Breast epithelium (tissue), 4 donors: Measurements from ENCODE around the gene C16orf54. TPM values are rescaled to one million over a fixed set of nuclear protein-coding genes. Genes with fewer than 3 reads are reported as not detected.
"Not testable (repeated sequence)": the region's sequence is repeated elsewhere in the genome, so short reads cannot be mapped to it uniquely, and the experiment has no call there.

Experiments
- DNase-seq, 2 donors: peaks; one replicate each; pipeline ENCODE4 v3.0.0-alpha.2; 2019; ENCODE audit warnings: low spot score in 2 of 2
- H3K27ac ChIP-seq, 2 donors: fragments of 200-600 bp; sonication (generic) in 1 of 2; one replicate each; pipeline ENCODE4 v1.5.1; 2016 to 2019; ENCODE audit warnings: mild to moderate bottlenecking in 1 of 2
- H3K27me3 ChIP-seq, 2 donors: fragments of 200-600 bp; sonication (generic) in 1 of 2; one replicate each; pipeline versions ENCODE4 v1.5.1 to v1.6.0; 2017 to 2019; ENCODE audit warnings: control low read depth in 1 of 2, mild to moderate bottlenecking in 1 of 2
- H3K36me3 ChIP-seq: fragments of 200-600 bp; one replicate; pipeline ENCODE4 v1.5.1; 2019
- H3K4me1 ChIP-seq, 2 donors: fragments of 200-600 bp; sonication (generic); one replicate each; pipeline ENCODE4 v1.5.1; 2016 to 2019; ENCODE audit warnings: control low read depth in 1 of 2
- H3K4me3 ChIP-seq, 3 donors: fragments of 200-600 bp; sonication (generic); 1 replicate in 2 of 3; 2 replicates in 1 of 3; pipeline ENCODE4 v1.5.1; 2016 to 2019; ENCODE audit warnings: mild to moderate bottlenecking in 3 of 3, moderate library complexity in 2 of 3
- H3K9me3 ChIP-seq, 2 donors: fragments of 200-600 bp; sonication (generic) in 1 of 2; one replicate each; pipeline ENCODE4 v1.5.1; 2016 to 2019; ENCODE audit warnings: control low read depth in 1 of 2
- POLR2A ChIP-seq: fragments of 450-650 bp; IDR thresholded peaks from one replicate; pipeline ENCODE4 v1.6.1; 2016; ENCODE audit warnings: antibody characterized with exemption, mild to moderate bottlenecking, moderate library complexity
- POLR2AphosphoS5 ChIP-seq, 3 donors: sonication (generic); formaldehyde crosslinking; IDR thresholded peaks; one replicate each; pipeline ENCODE4 v1.6.1; 2017; ENCODE audit warnings: antibody characterized with exemption in 3 of 3
- intact Hi-C: fragments of 100-400 bp; cut with DNase I; formaldehyde crosslinking; loops from one replicate; pipeline ENCODE4 v1.15.1; 2023; ENCODE audit warnings: low total_unique reads
- total RNA-seq, 3 donors: library from RNA; depleted of rRNA; stranded (reverse); fragments of >200 nt; gene quantifications; one replicate each; pipeline ENCODE4 v1.1.0, GENCODE V29; 2016
- TF ChIP-seq, protein P1 (sequence below), 3 donors: fragments of 450-650 bp; IDR thresholded peaks; one replicate each; pipeline ENCODE4 v1.5.1; 2016 to 2017; ENCODE audit warnings: antibody characterized with exemption in 3 of 3, mild to moderate bottlenecking in 3 of 3, moderate library complexity in 3 of 3

Gene C16orf54
- total RNA-seq, 3 donors from 2014 or later, result 0.66 to 2.1 (median 1.8) TPM

DNA sequence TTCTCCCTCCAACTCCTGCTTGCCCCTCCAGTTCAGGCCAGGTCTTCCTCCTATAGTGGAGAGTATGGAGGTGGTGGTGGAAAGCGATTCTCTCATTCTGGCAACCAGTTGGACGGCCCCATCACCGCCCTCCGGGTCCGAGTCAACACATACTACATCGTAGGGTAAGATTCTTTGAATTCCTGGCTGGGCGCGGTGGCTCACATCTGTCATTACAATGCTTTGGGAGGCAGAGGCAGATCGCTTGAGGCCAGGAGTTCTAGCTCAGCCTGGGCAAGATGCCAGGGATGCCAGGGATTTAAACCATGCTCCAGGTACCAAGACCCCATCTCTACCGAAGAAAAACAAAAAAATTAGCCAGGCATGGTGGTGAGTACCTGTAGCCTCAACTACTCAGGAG is 33.7 kb upstream of the C16orf54 start:
- no peak overlapping the region for H3K4me3 ChIP-seq
- intact Hi-C loops, result no loop called here
- H3K4me1 ChIP-seq, result no peaks in the 10 kb centered on the region
- no peaks in the 10 kb centered on the region for H3K27me3 ChIP-seq
- H3K9me3 ChIP-seq, result no peaks in the 10 kb centered on the region
- H3K36me3 ChIP-seq, result no peaks in the 10 kb centered on the region
- H3K27ac ChIP-seq, result no peak overlapping the region
- DNase-seq, result no peak
- TF ChIP-seq, protein P1, sequence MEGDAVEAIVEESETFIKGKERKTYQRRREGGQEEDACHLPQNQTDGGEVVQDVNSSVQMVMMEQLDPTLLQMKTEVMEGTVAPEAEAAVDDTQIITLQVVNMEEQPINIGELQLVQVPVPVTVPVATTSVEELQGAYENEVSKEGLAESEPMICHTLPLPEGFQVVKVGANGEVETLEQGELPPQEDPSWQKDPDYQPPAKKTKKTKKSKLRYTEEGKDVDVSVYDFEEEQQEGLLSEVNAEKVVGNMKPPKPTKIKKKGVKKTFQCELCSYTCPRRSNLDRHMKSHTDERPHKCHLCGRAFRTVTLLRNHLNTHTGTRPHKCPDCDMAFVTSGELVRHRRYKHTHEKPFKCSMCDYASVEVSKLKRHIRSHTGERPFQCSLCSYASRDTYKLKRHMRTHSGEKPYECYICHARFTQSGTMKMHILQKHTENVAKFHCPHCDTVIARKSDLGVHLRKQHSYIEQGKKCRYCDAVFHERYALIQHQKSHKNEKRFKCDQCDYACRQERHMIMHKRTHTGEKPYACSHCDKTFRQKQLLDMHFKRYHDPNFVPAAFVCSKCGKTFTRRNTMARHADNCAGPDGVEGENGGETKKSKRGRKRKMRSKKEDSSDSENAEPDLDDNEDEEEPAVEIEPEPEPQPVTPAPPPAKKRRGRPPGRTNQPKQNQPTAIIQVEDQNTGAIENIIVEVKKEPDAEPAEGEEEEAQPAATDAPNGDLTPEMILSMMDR (IDR thresholded peaks at IDR 0.05), result no peak
- no peak for TF ChIP-seq POLR2AphosphoS5 (IDR thresholded peaks at IDR 0.05)

DNA sequence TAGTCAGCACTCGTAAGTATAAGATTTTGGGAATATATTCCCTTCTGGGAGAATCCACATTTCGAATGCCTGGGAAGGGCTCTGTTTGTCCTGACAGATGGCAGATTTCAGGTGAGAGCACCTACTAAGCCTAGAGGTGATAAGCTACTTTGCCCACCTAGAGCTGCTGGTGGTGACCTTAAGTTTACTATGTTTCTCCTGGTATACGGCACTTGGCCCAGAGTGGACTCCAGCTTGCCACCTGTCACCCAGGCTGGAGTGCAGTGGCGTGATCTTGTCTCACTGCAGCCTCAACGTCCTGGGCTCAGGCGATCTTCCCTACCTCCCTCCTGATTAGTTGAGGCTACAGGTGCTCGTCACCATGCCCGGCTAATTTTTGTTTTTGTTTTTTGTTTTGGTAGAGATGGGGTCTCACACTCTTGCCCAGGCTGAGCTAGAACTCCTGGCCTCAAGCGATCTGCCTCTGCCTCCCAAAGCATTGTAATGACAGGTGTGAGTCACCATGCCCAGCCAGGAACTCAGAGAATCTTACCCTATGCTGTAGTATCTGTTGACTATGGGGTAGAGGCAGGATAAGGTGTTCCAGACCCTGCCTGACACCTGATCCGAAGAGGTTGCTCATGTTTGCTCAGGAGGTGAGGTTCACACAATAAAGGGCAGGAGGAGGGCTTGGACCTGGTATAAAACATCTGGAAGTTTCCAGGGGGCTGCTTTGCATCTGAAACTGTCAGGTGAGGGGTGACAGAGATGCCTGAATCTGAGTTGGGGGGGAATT is 32.0 kb upstream of the C16orf54 start, which contains the start of gene ZG16:
Gene ZG16, plus strand, starts transcription at position 681 of the 775 bp plus-strand sequence. CDS start 1,011 bp downstream, outside the sequence.
- Histone ChIP-seq H3K9me3 (no peaks in the 10 kb centered on the region), H3K4me3 (no peak within 1 kb of the TSS), H3K27me3 (no peaks in the 10 kb centered on the region), H3K27ac (no peak within 1 kb of the TSS), H3K4me1 (no peaks in the 10 kb centered on the region), H3K36me3 (no peaks in the 10 kb centered on the region)
- intact Hi-C loops, result no loop called here
- TF ChIP-seq, protein P1 (IDR thresholded peaks at IDR 0.05), result no peak
- TF ChIP-seq POLR2A (no peak), POLR2AphosphoS5 (IDR thresholded peaks at IDR 0.05) (no peak)
- no peak for DNase-seq

DNA sequence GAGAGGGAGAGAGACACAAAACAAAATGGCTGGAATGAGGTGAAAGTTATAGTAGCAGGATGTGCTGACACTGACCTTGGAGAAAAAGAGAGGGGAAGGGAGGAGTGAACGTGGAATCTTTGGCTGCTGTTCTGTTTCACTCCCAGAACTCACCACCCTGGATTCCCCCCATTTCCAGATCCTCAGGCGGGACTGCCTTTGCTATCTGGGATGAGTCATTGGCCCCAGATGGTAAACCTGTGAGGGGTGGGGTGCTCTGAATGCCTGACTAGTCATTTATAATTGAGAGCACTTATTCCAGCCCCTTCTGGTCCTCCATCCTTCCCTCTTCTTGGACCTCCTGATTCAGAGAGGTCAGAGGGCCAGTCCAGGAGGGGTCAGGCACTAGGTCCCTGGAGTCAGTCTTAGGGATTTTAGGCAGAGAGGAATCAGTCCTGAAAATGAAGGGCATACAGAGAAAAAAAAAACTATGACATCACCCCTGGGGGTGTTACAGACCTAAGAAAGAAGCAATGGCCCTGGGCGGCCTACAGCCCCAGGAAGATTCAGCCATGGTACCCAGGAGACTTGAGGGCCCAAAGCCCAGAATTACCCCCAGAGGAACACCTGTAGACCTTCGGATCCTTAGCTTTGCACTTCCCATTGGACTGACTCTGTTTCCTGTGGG is 30.1 kb upstream of the C16orf54 start:
- intact Hi-C loops, result no loop called here
- Histone ChIP-seq H3K4me3 (no peak overlapping the region), H3K27me3 (no peaks in the 10 kb centered on the region), H3K36me3 (no peaks in the 10 kb centered on the region), H3K9me3 (no peaks in the 10 kb centered on the region), H3K4me1 (no peaks in the 10 kb centered on the region), H3K27ac (no peak overlapping the region)
- DNase-seq, result no peak
- TF ChIP-seq POLR2A (no peak), POLR2AphosphoS5 (IDR thresholded peaks at IDR 0.05) (no peak)
- TF ChIP-seq, protein P1 (IDR thresholded peaks at IDR 0.05), result no peak

DNA sequence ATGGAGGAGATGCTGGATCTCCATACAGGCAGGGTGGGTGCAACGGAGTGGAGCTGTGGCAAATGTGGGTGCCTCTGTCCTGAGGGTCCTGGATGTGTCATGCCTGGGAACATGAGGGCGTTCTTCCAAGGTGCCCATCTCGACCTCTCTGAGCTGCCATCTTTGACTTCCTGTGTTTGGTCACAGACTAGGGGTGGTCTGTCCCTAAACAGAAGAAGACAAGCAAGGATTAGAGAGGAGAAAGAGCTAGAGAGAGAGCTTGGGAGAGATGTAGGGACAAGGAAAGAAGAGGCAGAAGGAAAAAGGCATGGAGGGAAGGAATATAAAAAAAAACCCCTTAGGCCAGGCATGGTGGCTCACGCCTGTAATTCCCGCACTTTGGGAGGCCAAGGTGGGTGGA is 28.9 kb upstream of the C16orf54 start:
- TF ChIP-seq POLR2A (no peak), POLR2AphosphoS5 (IDR thresholded peaks at IDR 0.05) (no peak)
- TF ChIP-seq, protein P1 (IDR thresholded peaks at IDR 0.05), result no peak
- no peak overlapping the region for H3K27ac ChIP-seq
- H3K27me3 ChIP-seq, result no peaks in the 10 kb centered on the region
- H3K4me3 ChIP-seq, result no peak overlapping the region
- no peaks in the 10 kb centered on the region for H3K4me1 ChIP-seq
- no peaks in the 10 kb centered on the region for H3K9me3 ChIP-seq
- intact Hi-C loops, result no loop called here
- DNase-seq, result no peak
- H3K36me3 ChIP-seq, result no peaks in the 10 kb centered on the region

DNA sequence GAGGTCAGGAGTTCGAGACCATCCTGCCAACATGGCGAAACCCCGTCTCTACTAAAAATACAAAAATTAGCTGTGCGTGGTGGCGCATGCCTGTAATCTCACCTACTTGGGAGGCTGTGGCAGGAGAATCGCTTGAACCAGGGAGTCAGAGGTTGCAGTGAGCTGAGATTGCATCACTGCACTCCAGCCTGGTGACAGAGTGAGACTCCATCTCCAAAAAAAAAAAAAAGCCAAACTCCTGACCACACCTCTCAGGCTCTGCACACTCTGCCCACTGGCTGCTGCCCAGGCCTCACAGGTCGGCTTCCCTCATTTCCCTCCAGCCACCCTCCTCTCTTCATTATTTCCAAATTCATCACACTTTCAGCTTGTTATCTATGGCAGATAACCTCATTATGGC is 26.5 kb upstream of the C16orf54 start:
- H3K4me1 ChIP-seq, H3K27me3 ChIP-seq, intact Hi-C loops, H3K27ac ChIP-seq, H3K9me3 ChIP-seq, H3K36me3 ChIP-seq, H3K4me3 ChIP-seq, DNase-seq: not testable (repeated sequence)
